GM21717 (cell line): ENCODE measurements around the gene MCTP1.

Experiments
- ATAC-seq: cut with Tn5 transposase; IDR thresholded peaks from one replicate; pipeline ENCODE4 v1.9.1; 2021; ENCODE audit warnings: mild to moderate bottlenecking, moderate library complexity; ENCODE audit not compliant: unreplicated experiment

MCTP1 gene

GRCh38 chr5:95284572-95285408 is at the start of gene MCTP1:
Gene MCTP1, minus strand, starts transcription at chr5:95285094.
- no peak for ATAC-seq

GRCh38 chr5:95332158-95332557 is 47.3 kb upstream of the MCTP1 start:
- ATAC-seq: no peak

- ATAC-seq: no peak
These were observed 46.5 kb upstream of the MCTP1 start for GRCh38 chr5:95331358-95331757.

GRCh38 chr5:95327211-95327610 is 42.3 kb upstream of the MCTP1 start:
- no peak for ATAC-seq

GRCh38 chr5:95317687-95318086 is 32.8 kb upstream of the MCTP1 start:
- no peak for ATAC-seq

DNA sequence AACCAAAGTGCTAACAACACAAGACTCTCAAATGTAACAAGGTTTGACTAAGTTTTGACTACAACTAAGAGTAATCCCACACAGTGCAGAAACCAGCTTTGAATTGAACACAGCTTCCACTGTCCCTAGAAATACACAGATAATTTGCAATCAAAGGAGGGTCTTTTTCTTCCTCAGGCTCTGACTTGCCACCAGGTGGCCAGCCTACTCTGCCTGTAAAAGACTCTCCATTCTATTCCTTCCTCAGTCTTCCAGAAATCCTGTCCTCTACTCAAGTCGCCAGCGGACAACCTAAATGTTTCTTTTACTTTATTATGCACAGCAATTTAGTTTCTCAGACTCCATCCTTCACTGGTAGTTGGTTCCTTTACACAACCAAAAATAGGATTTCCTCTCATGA is 32.2 kb upstream of the MCTP1 start:
- ATAC-seq: no peak

- ATAC-seq: no peak
These were observed 19.8 kb upstream of the MCTP1 start for GRCh38 chr5:95304711-95305110.

GRCh38 chr5:95298651-95299050 is 13.8 kb upstream of the MCTP1 start:
- ATAC-seq: no peak

- no peak for ATAC-seq
These were observed 11.4 kb upstream of the MCTP1 start for GRCh38 chr5:95296291-95296690.

- ATAC-seq: no peak
These were observed 488 bp upstream of the MCTP1 start for GRCh38 chr5:95285409-95285755.

- no peak for ATAC-seq
These were observed 928 bp downstream of the MCTP1 start for GRCh38 chr5:95283761-95284571.

DNA sequence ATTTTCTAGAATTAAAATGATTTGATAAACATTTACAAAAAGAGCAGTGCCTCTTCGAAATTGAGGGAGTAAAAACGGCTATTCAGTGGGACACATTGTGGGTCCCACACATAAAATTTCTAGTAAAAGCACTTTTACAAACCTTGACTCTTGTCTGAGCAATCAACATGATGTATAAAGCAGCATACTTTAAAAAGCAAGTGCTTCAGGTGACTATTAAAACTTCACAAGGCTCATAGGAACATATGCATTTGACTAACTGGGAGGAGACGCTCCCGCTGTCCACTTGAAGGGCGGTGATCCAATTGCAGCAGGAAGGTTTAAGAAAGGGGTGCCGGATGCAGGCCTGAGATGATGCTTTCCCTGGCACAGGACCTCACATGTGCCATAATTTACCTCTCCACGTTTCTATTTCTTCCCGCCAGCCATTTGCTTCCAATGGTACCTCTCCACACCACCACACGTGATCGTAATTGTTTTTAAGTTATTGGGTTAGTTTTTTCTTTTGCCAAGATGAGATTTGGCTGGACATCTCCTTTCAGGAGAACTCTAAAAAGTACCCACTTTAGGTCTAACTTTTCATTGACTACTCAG is 1.8 kb downstream of the MCTP1 start:
- no peak for ATAC-seq

- ATAC-seq: no peak
These were observed 3.7 kb downstream of the MCTP1 start for GRCh38 chr5:95281226-95281625.

- no peak for ATAC-seq
These were observed 4.3 kb downstream of the MCTP1 start for GRCh38 chr5:95280401-95281095.

DNA sequence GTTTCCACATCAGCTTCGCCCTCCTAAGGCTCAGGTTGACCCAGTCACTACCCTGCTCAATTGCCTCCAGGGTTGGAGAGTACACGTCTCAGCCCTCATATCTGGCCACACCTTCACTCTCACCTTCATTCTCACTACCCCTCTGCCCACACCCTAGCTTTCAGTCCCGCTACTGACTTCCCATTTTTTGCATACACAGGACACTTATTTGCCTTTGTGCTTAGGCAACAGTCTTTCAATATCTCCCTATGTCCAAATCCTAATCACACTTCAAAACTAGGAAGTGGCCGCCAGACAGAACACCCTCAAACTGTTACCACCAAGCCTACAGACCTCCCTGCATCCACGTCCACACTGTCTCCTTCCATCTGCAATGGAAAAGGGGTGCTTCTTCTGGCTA is 10.9 kb downstream of the MCTP1 start:
- no peak for ATAC-seq

DNA sequence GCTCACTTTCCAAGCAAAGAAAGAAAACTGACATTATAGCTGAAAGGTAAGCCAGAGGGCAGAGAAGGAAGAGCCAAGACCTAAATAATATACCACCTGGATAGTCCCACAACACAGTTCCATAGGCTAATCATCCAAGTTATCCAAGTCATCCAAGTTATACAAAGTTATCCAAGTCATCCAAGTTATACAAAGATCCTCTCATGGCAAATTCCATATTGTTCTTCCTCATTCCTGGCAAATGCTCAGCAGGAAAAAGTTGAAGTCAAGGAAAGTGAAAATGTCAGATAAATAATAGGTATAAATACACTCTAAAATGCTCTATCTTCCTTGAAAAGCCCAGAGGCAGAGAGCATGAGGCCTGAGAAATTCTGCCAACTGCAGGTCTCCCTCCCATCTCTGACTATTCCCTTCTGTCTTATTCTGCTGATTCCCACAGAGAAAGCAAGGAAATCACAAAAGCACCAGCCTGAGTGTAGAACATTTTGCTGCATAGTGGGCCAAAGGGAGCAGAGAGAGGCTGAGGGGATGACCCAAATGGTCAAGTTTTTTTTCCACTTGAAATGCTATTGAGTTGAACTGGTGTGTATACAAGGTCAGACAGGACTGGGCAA is 12.5 kb downstream of the MCTP1 start:
- no peak for ATAC-seq

DNA sequence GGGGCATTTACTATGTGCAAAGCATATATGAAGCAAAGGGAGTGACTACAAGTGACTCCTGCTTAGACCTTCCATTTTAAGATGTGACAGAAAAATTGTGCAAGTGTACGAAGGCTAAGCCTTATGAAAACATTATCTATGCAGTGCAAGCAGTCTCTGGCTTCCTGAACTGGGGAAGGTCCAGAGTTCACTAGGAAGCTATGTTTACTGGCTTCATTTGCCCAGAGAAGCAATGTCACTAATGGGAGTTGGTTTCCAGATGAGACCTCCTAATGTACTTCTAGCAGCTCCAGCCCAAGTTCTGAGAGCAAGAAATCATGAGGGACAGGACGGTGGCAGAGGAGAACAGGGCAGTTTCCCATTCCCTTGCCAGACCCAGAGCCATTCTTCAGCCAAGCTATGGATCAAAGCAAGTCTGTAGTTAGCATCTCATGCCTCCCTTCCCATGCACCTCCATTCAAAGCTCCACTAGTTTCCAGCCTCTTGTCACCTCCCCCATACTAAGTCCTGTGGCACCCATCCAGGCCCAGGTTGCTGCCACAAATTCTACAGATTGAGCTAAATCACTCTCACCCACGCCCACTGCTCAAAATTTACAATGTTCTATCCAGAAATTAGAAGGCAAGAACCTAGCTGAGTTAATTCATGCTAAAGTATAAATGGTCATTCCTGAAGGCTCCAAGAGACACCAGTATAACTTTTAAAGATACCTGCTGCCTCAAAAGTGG is 21.8 kb downstream of the MCTP1 start:
- ATAC-seq: no peak

GRCh38 chr5:95261437-95262175 is 23.3 kb downstream of the MCTP1 start:
- ATAC-seq: no peak

GRCh38 chr5:95256991-95257390 is 27.9 kb downstream of the MCTP1 start:
- ATAC-seq: no peak
